Omental fat pad (tissue), 4 donors: ENCODE data around the gene ASCL3. TPM values are rescaled to one million over a fixed set of nuclear protein-coding genes. Genes with fewer than 3 reads are reported as not detected.
A peak's percentile ranks its signal among the peaks of the same experiment; 100 is the strongest.

Experiments
- ATAC-seq: fragments of 150-250 bp; one replicate; pipeline ENCODE4 v1.9.1; 2016; ENCODE audit warnings: mild to moderate bottlenecking, moderate library complexity; ENCODE audit not compliant: low FRiP score
- DNase-seq: peaks from one replicate; pipeline ENCODE4 v3.0.0-alpha.2; 2019; ENCODE audit warnings: low spot score
- total RNA-seq, 4 donors: library from RNA; depleted of rRNA; stranded (reverse); fragments of >200 nt; gene quantifications; one replicate each; pipeline ENCODE4 v1.1.0, GENCODE V29; 2016
- TF ChIP-seq, protein P1 (sequence below), 3 donors: fragments of 450-650 bp; IDR thresholded peaks; one replicate each; pipeline ENCODE4 v1.5.1; 2016 to 2017; ENCODE audit warnings: antibody characterized with exemption in 3 of 3, mild to moderate bottlenecking in 3 of 3, moderate library complexity in 2 of 3

Gene ASCL3
- total RNA-seq, 4 donors from 2014 or later: not detected

DNA sequence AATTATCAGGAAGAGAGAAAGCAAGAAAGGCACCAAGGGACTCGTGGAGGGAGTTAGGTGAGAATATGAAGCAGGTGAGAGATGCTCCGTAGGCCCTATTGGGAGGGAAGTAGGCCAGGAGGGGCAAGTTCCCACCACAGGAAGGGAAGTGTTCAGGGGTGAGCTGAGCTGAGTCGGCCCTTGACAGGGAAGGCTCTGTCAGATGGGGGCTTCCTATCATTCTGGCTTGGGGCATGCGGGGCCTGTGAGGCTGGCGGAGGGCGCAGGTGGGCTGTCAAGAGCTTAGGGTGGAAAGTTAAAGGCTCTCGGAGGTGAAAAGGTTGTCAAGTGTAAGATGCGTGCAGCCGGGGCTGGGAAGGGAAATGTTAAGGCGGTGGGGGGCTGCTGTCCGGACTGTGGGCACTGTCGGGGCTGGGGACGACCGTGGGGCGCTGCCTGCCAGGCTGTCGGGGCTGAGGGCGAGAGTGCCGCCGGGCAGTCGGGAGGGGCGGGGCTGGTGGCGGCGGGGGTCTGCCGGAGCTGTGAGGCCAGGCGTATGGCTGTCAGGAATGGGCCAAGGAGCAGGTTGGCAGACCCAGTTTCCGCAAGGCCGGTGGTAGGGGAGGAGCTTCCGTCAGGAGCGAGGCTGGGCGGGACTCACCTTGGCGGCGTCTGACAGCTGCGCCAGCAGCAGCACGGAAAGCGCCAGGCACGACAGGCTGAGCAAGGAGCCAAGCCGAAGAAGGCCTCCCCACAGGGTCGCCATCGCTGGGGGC lies 20.9 kb upstream of the ASCL3 start:
- ATAC-seq (peak; percentile 79), DNase-seq (peak; percentile 36)
- TF ChIP-seq, protein P1, sequence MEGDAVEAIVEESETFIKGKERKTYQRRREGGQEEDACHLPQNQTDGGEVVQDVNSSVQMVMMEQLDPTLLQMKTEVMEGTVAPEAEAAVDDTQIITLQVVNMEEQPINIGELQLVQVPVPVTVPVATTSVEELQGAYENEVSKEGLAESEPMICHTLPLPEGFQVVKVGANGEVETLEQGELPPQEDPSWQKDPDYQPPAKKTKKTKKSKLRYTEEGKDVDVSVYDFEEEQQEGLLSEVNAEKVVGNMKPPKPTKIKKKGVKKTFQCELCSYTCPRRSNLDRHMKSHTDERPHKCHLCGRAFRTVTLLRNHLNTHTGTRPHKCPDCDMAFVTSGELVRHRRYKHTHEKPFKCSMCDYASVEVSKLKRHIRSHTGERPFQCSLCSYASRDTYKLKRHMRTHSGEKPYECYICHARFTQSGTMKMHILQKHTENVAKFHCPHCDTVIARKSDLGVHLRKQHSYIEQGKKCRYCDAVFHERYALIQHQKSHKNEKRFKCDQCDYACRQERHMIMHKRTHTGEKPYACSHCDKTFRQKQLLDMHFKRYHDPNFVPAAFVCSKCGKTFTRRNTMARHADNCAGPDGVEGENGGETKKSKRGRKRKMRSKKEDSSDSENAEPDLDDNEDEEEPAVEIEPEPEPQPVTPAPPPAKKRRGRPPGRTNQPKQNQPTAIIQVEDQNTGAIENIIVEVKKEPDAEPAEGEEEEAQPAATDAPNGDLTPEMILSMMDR (IDR thresholded peaks at IDR 0.05): no peak

GRCh38 chr11:8962841-8963240 lies 20.0 kb upstream of the ASCL3 start:
- no peak for DNase-seq
- TF ChIP-seq, protein P1 (IDR thresholded peaks at IDR 0.05): no peak

GRCh38 chr11:8961401-8961800 lies 18.6 kb upstream of the ASCL3 start:
- TF ChIP-seq, protein P1 (IDR thresholded peaks at IDR 0.05): no peak
- no peak for ATAC-seq
- no peak for DNase-seq

More at GRCh38 chr11:8962841-8963240, 20.0 kb upstream of the ASCL3 start:
- ATAC-seq: no peak

- TF ChIP-seq, protein P1 (IDR thresholded peaks at IDR 0.05): no peak
- ATAC-seq: no peak
- DNase-seq: no peak
These were observed 16.8 kb upstream of the ASCL3 start for GRCh38 chr11:8959546-8960166.

GRCh38 chr11:8956860-8957259 lies 14.0 kb upstream of the ASCL3 start:
- TF ChIP-seq, protein P1 (IDR thresholded peaks at IDR 0.05): no peak
- DNase-seq: no peak
- ATAC-seq: no peak

DNA sequence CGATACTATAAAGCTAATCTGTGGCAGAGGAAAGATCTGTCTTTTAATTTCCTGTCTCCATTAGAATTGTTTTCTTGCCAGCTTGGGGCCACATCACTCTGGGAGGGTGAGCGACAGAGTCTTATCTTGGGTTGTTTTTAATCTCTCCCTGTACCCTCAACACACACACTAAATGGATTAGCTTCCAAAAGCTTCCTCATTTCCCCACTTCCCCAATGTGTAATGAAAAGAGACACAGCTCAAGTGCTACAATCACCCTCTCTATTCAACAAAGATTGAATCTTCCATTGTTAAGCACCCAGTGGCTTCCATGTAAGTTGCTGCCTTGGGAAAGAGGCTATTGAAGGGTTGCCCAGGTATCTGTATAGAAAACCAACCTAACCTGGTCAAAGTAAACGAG lies 6.1 kb upstream of the ASCL3 start:
- TF ChIP-seq, protein P1 (IDR thresholded peaks at IDR 0.05): no peak
- DNase-seq: no peak
- no peak for ATAC-seq
